HepG2 (cell line): ENCODE measurements around the gene TGM2. TPM values are rescaled to one million over a fixed set of nuclear protein-coding genes. Genes with fewer than 3 reads are reported as not detected.

Experiments
- ATF7 ChIP-seq, 2 experiments: fragments of 450-650 bp in 1 of 2; sonication (generic) in 1 of 2; formaldehyde crosslinking in 1 of 2; IDR thresholded peaks; 2 replicates each; pipeline versions ENCODE4 v1.4.0 to v1.6.1; 2016 to 2020; ENCODE audit warnings: antibody characterized with exemption in 1 of 2, mild to moderate bottlenecking in 1 of 2, missing genetic modification reagents in 1 of 2
- DNMT1 ChIP-seq: sonication (generic); formaldehyde crosslinking; IDR thresholded peaks from 2 replicates; pipeline ENCODE4 v1.5.1; 2020; ENCODE audit warnings: mild to moderate bottlenecking, missing genetic modification reagents
- HHEX ChIP-seq: IDR thresholded peaks from 2 replicates; pipeline ENCODE4 v1.6.1; 2016; ENCODE audit warnings: control low read depth
- MED1 ChIP-seq: sonication (generic); formaldehyde crosslinking; IDR thresholded peaks from 2 replicates; pipeline ENCODE4 v1.4.0; 2020; ENCODE audit warnings: missing genetic modification reagents
- MXI1 ChIP-seq: IDR thresholded peaks from 3 replicates; pipeline ENCODE4 v1.6.1; 2012; ENCODE audit warnings: low read depth, low read length, inconsistent platforms, borderline replicate concordance
- MYNN ChIP-seq: sonication (generic); formaldehyde crosslinking; IDR thresholded peaks from 2 replicates; pipeline ENCODE4 v1.4.0; 2020; ENCODE audit warnings: mild to moderate bottlenecking, low read depth, missing genetic modification reagents
- NFE2L2 ChIP-seq: fragments of 150-350 bp; IDR thresholded peaks from 2 replicates; pipeline ENCODE4 v1.6.1; 2014; ENCODE audit warnings: low read length
- NFKBIZ ChIP-seq: IDR thresholded peaks from 2 replicates; pipeline ENCODE4 v1.6.1; 2018; ENCODE audit warnings: missing genetic modification reagents, missing compliant biosample characterization
- PITX1 ChIP-seq: sonication (generic); formaldehyde crosslinking; IDR thresholded peaks from 2 replicates; pipeline ENCODE4 v1.5.1; 2020; ENCODE audit warnings: mild to moderate bottlenecking, missing genetic modification reagents
- PRPF4 ChIP-seq: fragments of 200-400 bp; formaldehyde crosslinking; IDR thresholded peaks from 2 replicates; pipeline ENCODE4 v1.6.1; 2016; ENCODE audit warnings: low read length, low read depth; ENCODE audit not compliant: poor library complexity, severe bottlenecking
- REL ChIP-seq: sonication (generic); formaldehyde crosslinking; conservative IDR thresholded peaks from 2 replicates; pipeline ENCODE4 v1.8.0; 2022; ENCODE audit warnings: mild to moderate bottlenecking, missing genetic modification reagents, moderate library complexity
- RFXANK ChIP-seq: IDR thresholded peaks from 2 replicates; pipeline ENCODE4 v1.6.1; 2016
- SMAD9 ChIP-seq: sonication (generic); formaldehyde crosslinking; IDR thresholded peaks from 2 replicates; pipeline ENCODE4 v1.5.1; 2020; ENCODE audit warnings: mild to moderate bottlenecking, missing genetic modification reagents
- TOE1 ChIP-seq: sonication (generic); formaldehyde crosslinking; IDR thresholded peaks from 2 replicates; pipeline ENCODE4 v1.4.0; 2020; ENCODE audit warnings: mild to moderate bottlenecking, missing genetic modification reagents
- ZBTB1 ChIP-seq: sonication (generic); formaldehyde crosslinking; IDR thresholded peaks from 2 replicates; pipeline ENCODE4 v1.4.0; 2020; ENCODE audit warnings: missing genetic modification reagents, borderline replicate concordance
- ZBTB20 ChIP-seq: sonication (generic); formaldehyde crosslinking; IDR thresholded peaks from 2 replicates; pipeline ENCODE4 v1.8.1; 2023; ENCODE audit warnings: missing genetic modification reagents, low read depth, mild to moderate bottlenecking, borderline replicate concordance
- ZBTB42 ChIP-seq: sonication (generic); formaldehyde crosslinking; IDR thresholded peaks from 2 replicates; pipeline ENCODE4 v1.5.0; 2020; ENCODE audit warnings: mild to moderate bottlenecking, missing genetic modification reagents
- ZNF589 ChIP-seq: sonication (generic); formaldehyde crosslinking; conservative IDR thresholded peaks from 2 replicates; pipeline ENCODE4 v1.8.0; 2022; ENCODE audit warnings: mild to moderate bottlenecking, moderate library complexity, missing genetic modification reagents
- ZNF672 ChIP-seq: sonication (generic); formaldehyde crosslinking; IDR thresholded peaks from 2 replicates; pipeline ENCODE4 v1.8.1; 2022; ENCODE audit warnings: missing genetic modification reagents
- ZNF772 ChIP-seq: sonication (generic); formaldehyde crosslinking; IDR thresholded peaks from 2 replicates; pipeline ENCODE4 v1.5.0; 2020; ENCODE audit warnings: mild to moderate bottlenecking, missing genetic modification reagents
- ZNF790 ChIP-seq: sonication (generic); formaldehyde crosslinking; IDR thresholded peaks from 2 replicates; pipeline ENCODE4 v1.8.0; 2022; ENCODE audit warnings: missing genetic modification reagents, mild to moderate bottlenecking, borderline replicate concordance
- polyA plus RNA-seq, 8 experiments: library from polyadenylated mRNA; depleted of rRNA in 3 of 8; stranded (reverse) in 7 of 8; unstranded in 1 of 8; fragments of >200 nt; fragmentation: Illumina TruSeq in 4 of 8; extraction: Trizol in 4 of 8; gene quantifications; 2 replicates each; pipeline versions ENCODE4 v1.2.1 to v1.2.3, GENCODE V29; 2011 to 2016; ENCODE audit warnings: low read depth in 4 of 8, missing spikeins in 1 of 8, mixed read lengths in 1 of 8; ENCODE audit not compliant: insufficient read depth in 1 of 8
- total RNA-seq, 5 experiments: library from RNA; depleted of rRNA; stranded (reverse); fragments of >200 nt; fragmentation: Illumina TruSeq; extraction: Trizol; gene quantifications; 2 replicates each; pipeline ENCODE4 v1.2.3, GENCODE V29; 2016; ENCODE audit warnings: low read depth in 1 of 5
- TF ChIP-seq, protein P1 (sequence below): IDR thresholded peaks from 2 replicates; pipeline ENCODE4 v1.6.1; 2016; ENCODE audit warnings: control low read depth
- TF ChIP-seq, protein P2 (sequence below): sonication (generic); formaldehyde crosslinking; IDR thresholded peaks from 2 replicates; pipeline ENCODE4 v1.5.1; 2020; ENCODE audit warnings: missing genetic modification reagents, mild to moderate bottlenecking, borderline replicate concordance
- TF ChIP-seq, protein P3 (sequence below): sonication (generic); formaldehyde crosslinking; conservative IDR thresholded peaks from 2 replicates; pipeline ENCODE4 v1.4.0; 2020; ENCODE audit warnings: missing genetic modification reagents
- TF ChIP-seq, protein P4 (sequence below): sonication (generic); formaldehyde crosslinking; IDR thresholded peaks from 2 replicates; pipeline ENCODE4 v1.4.0; 2020; ENCODE audit warnings: missing genetic modification reagents
- TF ChIP-seq, protein P5 (sequence below): sonication (generic); formaldehyde crosslinking; IDR thresholded peaks from 2 replicates; pipeline ENCODE4 v1.5.1; 2020; ENCODE audit warnings: missing genetic modification reagents, mild to moderate bottlenecking, borderline replicate concordance

TGM2 gene
- total and polyA plus RNA-seq, 2 of the 13 experiments (the other 11 are each of a cell fraction or from before 2014, with no cell fraction given), result 4.2 to 46.4 TPM

DNA sequence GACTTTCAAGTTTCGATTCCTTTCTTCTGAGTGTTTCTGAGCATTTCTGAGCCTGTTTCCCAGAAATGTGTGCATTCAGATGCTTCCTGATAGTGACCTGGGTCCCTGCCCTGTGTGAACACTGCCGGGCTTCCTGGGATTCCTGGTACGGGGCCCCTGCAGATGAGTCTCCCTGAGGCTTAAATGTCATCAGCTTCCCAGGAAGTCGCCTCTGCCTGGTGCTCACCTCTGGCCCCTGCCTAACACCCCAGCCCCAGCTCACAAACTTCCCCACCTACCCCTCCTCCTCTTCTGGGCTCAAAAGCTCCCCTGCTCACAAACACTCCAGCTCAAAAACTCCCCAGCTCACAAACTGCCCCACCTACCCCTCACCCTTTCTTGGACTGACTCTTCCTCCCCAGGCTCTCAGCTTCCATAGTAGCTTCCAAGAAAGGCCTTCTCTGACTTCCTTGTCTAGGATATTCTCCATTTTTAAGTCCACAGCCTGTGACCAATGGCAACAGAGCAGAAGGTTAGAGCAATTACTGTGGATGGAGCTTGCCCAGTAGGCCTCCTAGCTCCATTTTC lies 42.0 kb downstream of the TGM2 start (continued):
- TF ChIP-seq SMAD9 (CRISPR knock-in tag), result no peak
- TF ChIP-seq NFKBIZ (CRISPR knock-in tag), result 0 out of 2 replicates have a peak, but pooled peaks have one; percentile 52
- TF ChIP-seq, protein P1, sequence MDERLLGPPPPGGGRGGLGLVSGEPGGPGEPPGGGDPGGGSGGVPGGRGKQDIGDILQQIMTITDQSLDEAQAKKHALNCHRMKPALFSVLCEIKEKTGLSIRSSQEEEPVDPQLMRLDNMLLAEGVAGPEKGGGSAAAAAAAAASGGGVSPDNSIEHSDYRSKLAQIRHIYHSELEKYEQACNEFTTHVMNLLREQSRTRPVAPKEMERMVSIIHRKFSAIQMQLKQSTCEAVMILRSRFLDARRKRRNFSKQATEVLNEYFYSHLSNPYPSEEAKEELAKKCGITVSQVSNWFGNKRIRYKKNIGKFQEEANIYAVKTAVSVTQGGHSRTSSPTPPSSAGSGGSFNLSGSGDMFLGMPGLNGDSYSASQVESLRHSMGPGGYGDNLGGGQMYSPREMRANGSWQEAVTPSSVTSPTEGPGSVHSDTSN (CRISPR knock-in tag), result no peak
- TF ChIP-seq ATF7 (IDR thresholded peaks at IDR 0.05), result no peak
- TF ChIP-seq ATF7 (CRISPR knock-in tag; IDR thresholded peaks at IDR 0.05), result no peak
- TF ChIP-seq MXI1, result no peak
- TF ChIP-seq TOE1, result no peak
- peak; percentile 49; the same call in 1 of the 2 replicates for TF ChIP-seq MED1 (CRISPR knock-in tag)
- TF ChIP-seq ZBTB20, result peak; percentile 76; the same call in 1 of the 2 replicates
- TF ChIP-seq ZNF589 (CRISPR knock-in tag), result no peak
- no peak for TF ChIP-seq ZBTB1 (CRISPR knock-in tag)
- peak; percentile 23; the same call in 1 of the 2 replicates for TF ChIP-seq PITX1 (CRISPR knock-in tag)
- no peak for TF ChIP-seq ZNF772 (CRISPR knock-in tag)
- TF ChIP-seq ZNF672 (CRISPR knock-in tag), result no peak
- TF ChIP-seq, protein P2, sequence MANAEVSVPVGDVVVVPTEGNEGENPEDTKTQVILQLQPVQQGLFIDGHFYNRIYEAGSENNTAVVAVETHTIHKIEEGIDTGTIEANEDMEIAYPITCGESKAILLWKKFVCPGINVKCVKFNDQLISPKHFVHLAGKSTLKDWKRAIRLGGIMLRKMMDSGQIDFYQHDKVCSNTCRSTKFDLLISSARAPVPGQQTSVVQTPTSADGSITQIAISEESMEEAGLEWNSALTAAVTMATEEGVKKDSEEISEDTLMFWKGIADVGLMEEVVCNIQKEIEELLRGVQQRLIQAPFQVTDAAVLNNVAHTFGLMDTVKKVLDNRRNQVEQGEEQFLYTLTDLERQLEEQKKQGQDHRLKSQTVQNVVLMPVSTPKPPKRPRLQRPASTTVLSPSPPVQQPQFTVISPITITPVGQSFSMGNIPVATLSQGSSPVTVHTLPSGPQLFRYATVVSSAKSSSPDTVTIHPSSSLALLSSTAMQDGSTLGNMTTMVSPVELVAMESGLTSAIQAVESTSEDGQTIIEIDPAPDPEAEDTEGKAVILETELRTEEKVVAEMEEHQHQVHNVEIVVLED, result no peak
- TF ChIP-seq, protein P3, sequence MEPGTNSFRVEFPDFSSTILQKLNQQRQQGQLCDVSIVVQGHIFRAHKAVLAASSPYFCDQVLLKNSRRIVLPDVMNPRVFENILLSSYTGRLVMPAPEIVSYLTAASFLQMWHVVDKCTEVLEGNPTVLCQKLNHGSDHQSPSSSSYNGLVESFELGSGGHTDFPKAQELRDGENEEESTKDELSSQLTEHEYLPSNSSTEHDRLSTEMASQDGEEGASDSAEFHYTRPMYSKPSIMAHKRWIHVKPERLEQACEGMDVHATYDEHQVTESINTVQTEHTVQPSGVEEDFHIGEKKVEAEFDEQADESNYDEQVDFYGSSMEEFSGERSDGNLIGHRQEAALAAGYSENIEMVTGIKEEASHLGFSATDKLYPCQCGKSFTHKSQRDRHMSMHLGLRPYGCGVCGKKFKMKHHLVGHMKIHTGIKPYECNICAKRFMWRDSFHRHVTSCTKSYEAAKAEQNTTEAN, result no peak
- no peak for TF ChIP-seq NFE2L2
- TF ChIP-seq ZNF790 (CRISPR knock-in tag), result no peak
- TF ChIP-seq RFXANK (CRISPR knock-in tag), result no peak
- TF ChIP-seq ZBTB42, result no peak
- TF ChIP-seq PRPF4, result no peak
- TF ChIP-seq, protein P4, sequence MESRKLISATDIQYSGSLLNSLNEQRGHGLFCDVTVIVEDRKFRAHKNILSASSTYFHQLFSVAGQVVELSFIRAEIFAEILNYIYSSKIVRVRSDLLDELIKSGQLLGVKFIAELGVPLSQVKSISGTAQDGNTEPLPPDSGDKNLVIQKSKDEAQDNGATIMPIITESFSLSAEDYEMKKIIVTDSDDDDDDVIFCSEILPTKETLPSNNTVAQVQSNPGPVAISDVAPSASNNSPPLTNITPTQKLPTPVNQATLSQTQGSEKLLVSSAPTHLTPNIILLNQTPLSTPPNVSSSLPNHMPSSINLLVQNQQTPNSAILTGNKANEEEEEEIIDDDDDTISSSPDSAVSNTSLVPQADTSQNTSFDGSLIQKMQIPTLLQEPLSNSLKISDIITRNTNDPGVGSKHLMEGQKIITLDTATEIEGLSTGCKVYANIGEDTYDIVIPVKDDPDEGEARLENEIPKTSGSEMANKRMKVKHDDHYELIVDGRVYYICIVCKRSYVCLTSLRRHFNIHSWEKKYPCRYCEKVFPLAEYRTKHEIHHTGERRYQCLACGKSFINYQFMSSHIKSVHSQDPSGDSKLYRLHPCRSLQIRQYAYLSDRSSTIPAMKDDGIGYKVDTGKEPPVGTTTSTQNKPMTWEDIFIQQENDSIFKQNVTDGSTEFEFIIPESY (CRISPR knock-in tag), result no peak
- no peak for TF ChIP-seq REL (CRISPR knock-in tag)
- TF ChIP-seq HHEX (CRISPR knock-in tag), result no peak
- no peak for TF ChIP-seq MYNN
- TF ChIP-seq, protein P5, sequence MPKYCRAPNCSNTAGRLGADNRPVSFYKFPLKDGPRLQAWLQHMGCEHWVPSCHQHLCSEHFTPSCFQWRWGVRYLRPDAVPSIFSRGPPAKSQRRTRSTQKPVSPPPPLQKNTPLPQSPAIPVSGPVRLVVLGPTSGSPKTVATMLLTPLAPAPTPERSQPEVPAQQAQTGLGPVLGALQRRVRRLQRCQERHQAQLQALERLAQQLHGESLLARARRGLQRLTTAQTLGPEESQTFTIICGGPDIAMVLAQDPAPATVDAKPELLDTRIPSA, result no peak
- TF ChIP-seq DNMT1 (CRISPR knock-in tag), result no peak
